SU-DHL-6 (cell line): ENCODE measurements around the gene SUDS3.

Source experiments
- H2AFZ ChIP-seq: fragments of 200-600 bp; sonication (generic); 2 replicates; pipeline ENCODE4 v1.6.1; 2014; ENCODE audit warnings: low read depth, mild to moderate bottlenecking, moderate library complexity, mixed read lengths, antibody characterized with exemption, low read length; ENCODE audit not compliant: severe bottlenecking
- H3F3A ChIP-seq: fragments of 200-600 bp; shearing (Covaris generic); 2 replicates; pipeline ENCODE4 v1.6.0; 2016; ENCODE audit warnings: antibody characterized with exemption, mild to moderate bottlenecking; ENCODE audit not compliant: insufficient read depth
- H3K27ac ChIP-seq: fragments of 200-600 bp; sonication (generic); 2 replicates; pipeline ENCODE4 v1.5.1; 2016; ENCODE audit warnings: low read depth, mild to moderate bottlenecking, low read length, moderate library complexity, mixed read lengths
- H3K27me3 ChIP-seq: fragments of 200-600 bp; sonication (generic), shearing (Covaris generic); 2 replicates; pipeline ENCODE4 v1.6.0; 2014; ENCODE audit warnings: mild to moderate bottlenecking, low read length
- H3K36me3 ChIP-seq: fragments of 200-600 bp; sonication (generic); 2 replicates; pipeline ENCODE4 v1.6.1; 2014; ENCODE audit warnings: mild to moderate bottlenecking, low read length, mixed read lengths
- H3K4me2 ChIP-seq: fragments of 300-600, 200-600 bp; shearing (Covaris generic), sonication (generic); 2 replicates; pipeline ENCODE4 v1.6.0; 2014; ENCODE audit warnings: low read length, low read depth, mild to moderate bottlenecking; ENCODE audit not compliant: poor library complexity, severe bottlenecking
- H3K4me3 ChIP-seq: fragments of 200-600 bp; sonication (generic); 2 replicates; pipeline ENCODE4 v1.5.1; 2014; ENCODE audit warnings: antibody characterized with exemption, low read length, mild to moderate bottlenecking, mixed read lengths; ENCODE audit not compliant: insufficient read depth, poor library complexity, severe bottlenecking
- H3K79me2 ChIP-seq: fragments of 200-600 bp; sonication (generic); 2 replicates; pipeline ENCODE4 v1.6.1; 2014; ENCODE audit warnings: mild to moderate bottlenecking, low read length, moderate library complexity; ENCODE audit not compliant: insufficient read depth
- H3K9ac ChIP-seq: fragments of 200-600 bp; sonication (generic); 2 replicates; pipeline ENCODE4 v1.7.0; 2014; ENCODE audit warnings: mild to moderate bottlenecking, low read length
- H3K9me2 ChIP-seq: fragments of 200-600 bp; sonication (generic); replicated peaks from 2 replicates; pipeline ENCODE4 v1.6.1; 2014; ENCODE audit warnings: low read length; ENCODE audit not compliant: insufficient read depth
- H3K9me3 ChIP-seq: fragments of 200-600 bp; sonication (generic); 2 replicates; pipeline ENCODE4 v1.6.1; 2014; ENCODE audit warnings: low read length, mixed read lengths; ENCODE audit not compliant: insufficient read depth
- H4K20me1 ChIP-seq: fragments of 200-600 bp; sonication (generic); 2 replicates; pipeline ENCODE4 v1.6.1; 2014; ENCODE audit warnings: low read depth, mild to moderate bottlenecking, antibody characterized with exemption, low read length, moderate library complexity, mixed read lengths
- EZH2phosphoT487 ChIP-seq: fragments of 200-600 bp; sonication (generic), shearing (Covaris generic); conservative IDR thresholded peaks from 2 replicates; pipeline ENCODE4 v1.6.1; 2018; ENCODE audit warnings: mild to moderate bottlenecking, antibody characterized with exemption, low read length, moderate library complexity, mixed read lengths
- TF ChIP-seq, protein P1 (sequence below): fragments of 200-600 bp; sonication (generic); IDR thresholded peaks from one replicate; pipeline ENCODE4 v1.5.1; 2017; ENCODE audit warnings: antibody characterized with exemption, mild to moderate bottlenecking, low read length, moderate library complexity; ENCODE audit not compliant: insufficient read depth, poor library complexity, severe bottlenecking

Gene SUDS3

GRCh38 chr12:118328486-118329330 is 47.6 kb upstream of the SUDS3 start:
- Histone ChIP-seq H3K27me3 (no peaks in the 10 kb centered on the region), H2AFZ (no peak overlapping the region), H3K36me3 (no peaks in the 10 kb centered on the region), H3K9me3 (no peaks in the 10 kb centered on the region), H3K4me3 (no peak overlapping the region), H3F3A (no peaks in the 10 kb centered on the region; the same call in 1 of the 2 replicates), H3K27ac (no peak overlapping the region), H4K20me1 (0 out of 2 replicates have a peak, but pooled peaks cover 3% of the 10 kb centered on the region), H3K9ac (no peak overlapping the region), H3K4me2 (no peak overlapping the region), H3K9me2 (no peaks in the 10 kb centered on the region), H3K79me2 (peaks cover 86% of the 10 kb centered on the region)
- TF ChIP-seq, protein P1, sequence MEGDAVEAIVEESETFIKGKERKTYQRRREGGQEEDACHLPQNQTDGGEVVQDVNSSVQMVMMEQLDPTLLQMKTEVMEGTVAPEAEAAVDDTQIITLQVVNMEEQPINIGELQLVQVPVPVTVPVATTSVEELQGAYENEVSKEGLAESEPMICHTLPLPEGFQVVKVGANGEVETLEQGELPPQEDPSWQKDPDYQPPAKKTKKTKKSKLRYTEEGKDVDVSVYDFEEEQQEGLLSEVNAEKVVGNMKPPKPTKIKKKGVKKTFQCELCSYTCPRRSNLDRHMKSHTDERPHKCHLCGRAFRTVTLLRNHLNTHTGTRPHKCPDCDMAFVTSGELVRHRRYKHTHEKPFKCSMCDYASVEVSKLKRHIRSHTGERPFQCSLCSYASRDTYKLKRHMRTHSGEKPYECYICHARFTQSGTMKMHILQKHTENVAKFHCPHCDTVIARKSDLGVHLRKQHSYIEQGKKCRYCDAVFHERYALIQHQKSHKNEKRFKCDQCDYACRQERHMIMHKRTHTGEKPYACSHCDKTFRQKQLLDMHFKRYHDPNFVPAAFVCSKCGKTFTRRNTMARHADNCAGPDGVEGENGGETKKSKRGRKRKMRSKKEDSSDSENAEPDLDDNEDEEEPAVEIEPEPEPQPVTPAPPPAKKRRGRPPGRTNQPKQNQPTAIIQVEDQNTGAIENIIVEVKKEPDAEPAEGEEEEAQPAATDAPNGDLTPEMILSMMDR, result no peak

GRCh38 chr12:118330421-118331018 is 45.8 kb upstream of the SUDS3 start:
- 0 out of 2 replicates have a peak, but pooled peaks cover 3% of the 10 kb centered on the region for H4K20me1 ChIP-seq
- peak overlapping the region; percentile 38 for H3K27ac ChIP-seq
- H3K36me3 ChIP-seq, result no peaks in the 10 kb centered on the region
- H3K79me2 ChIP-seq, result peaks cover 88% of the 10 kb centered on the region
- H3K4me2 ChIP-seq, result peak overlapping the region; percentile 35
- H2AFZ ChIP-seq, result no peak overlapping the region
- no peak for TF ChIP-seq EZH2phosphoT487
- TF ChIP-seq, protein P1, result no peak
- no peaks in the 10 kb centered on the region for H3K9me2 ChIP-seq
- H3F3A ChIP-seq, result no peaks in the 10 kb centered on the region; the same call in 1 of the 2 replicates
- H3K9ac ChIP-seq, result no peak overlapping the region
- H3K4me3 ChIP-seq, result no peak overlapping the region
- no peaks in the 10 kb centered on the region for H3K9me3 ChIP-seq
- no peaks in the 10 kb centered on the region for H3K27me3 ChIP-seq

- peaks cover 89% of the 10 kb centered on the region for H3K79me2 ChIP-seq
- H3K4me3 ChIP-seq, result no peak overlapping the region
- no peaks in the 10 kb centered on the region for H3K9me3 ChIP-seq
- H4K20me1 ChIP-seq, result 0 out of 2 replicates have a peak, but pooled peaks cover 3% of the 10 kb centered on the region
- no peaks in the 10 kb centered on the region for H3K36me3 ChIP-seq
- no peak overlapping the region for H3K4me2 ChIP-seq
- H3K27me3 ChIP-seq, result no peaks in the 10 kb centered on the region
- no peak overlapping the region for H3K27ac ChIP-seq
- H3K9me2 ChIP-seq, result no peaks in the 10 kb centered on the region
- H3K9ac ChIP-seq, result no peak overlapping the region
- TF ChIP-seq EZH2phosphoT487, result no peak
- TF ChIP-seq, protein P1, result no peak
- no peak overlapping the region for H2AFZ ChIP-seq
- H3F3A ChIP-seq, result no peaks in the 10 kb centered on the region; the same call in 1 of the 2 replicates
These were observed 43.8 kb upstream of the SUDS3 start for GRCh38 chr12:118332511-118332910.
